ENCODE data around the gene MITF.

Gene MITF

DNA sequence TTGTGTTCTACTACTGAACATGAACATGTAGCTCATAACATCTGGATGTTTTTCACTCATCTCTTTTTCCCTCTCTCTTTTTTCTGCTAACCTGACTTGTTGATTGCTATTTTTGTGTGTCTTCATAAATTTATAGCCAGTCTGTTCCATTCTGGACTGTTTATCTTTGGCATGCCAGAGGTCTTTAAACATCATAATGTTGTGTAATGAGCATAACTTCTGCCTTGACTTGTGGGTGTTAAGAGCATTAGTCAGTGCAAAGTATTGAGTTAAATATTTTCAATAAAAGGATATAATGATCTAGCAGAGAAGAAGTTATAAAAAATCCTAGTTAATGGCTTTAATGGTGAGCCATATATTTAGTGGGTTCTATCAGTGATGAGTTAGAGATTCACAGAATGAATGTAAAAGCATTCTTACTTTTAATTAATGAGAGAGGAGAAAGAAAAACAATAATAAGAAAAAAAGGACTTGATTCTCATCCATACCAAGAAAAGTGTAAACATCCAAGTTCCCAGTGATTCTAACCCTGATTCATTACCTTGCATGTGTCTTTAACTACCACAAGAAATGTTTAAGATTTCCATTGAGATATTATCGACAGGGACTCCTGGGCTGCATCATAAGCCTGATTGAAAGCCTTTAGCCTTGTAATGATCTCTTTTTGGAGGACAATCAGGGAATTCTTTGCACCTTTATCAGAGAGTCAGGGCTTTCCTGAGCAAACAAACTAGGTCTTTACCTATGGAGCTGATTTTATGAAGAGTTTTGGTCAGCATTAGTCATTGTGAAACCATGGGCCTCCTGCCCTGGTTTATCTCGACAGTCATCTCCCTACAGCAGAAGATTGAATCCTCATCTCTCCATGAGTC is 22.9 kb downstream of the MITF start:
- no peak for DNase-seq (ENCODE audit: low read depth)

DNA sequence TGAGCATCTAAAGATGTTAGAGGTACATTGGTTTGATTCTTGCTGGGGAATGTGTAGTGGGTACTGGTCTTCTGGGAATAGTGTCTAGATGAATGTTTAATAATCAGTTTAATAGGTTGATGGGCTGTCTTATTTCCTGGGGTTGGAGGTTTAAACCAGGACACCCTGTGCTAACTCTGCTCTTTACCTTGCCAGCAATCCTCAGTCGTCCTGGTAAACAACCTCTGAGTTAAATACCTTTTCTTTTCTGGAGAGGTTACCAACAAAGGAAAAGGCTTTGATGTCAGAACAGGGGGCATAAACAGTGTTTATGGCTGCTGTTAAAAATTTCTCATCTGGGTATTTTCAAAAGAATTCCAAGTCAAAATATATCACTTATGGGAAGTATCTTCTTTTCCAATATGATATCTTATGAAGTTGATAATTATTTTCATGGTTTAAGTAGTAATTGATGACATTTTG is 23.5 kb downstream of the MITF start:
- DNase-seq (ENCODE audit: low read depth): no peak

DNA sequence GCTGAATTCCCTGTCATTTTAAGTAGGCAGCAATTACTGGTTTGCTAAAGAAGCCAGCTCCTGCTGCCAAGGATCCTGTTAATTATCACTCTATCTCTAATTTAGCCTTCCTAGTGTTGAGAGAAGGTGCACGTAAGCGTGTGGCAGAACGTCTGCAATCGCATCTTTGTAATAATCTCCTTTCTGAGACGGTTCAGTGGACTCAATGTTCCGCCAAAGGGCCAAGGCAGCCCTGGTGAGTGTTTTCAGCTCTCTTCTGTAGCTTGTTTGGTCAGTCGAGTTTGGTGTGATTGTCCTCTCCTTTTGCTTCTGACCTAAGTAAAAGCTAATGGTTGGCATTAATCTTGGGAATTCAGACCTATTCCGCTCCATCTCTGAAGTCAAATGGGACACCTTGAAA is 24.2 kb downstream of the MITF start:
- no peak for DNase-seq (ENCODE audit: low read depth)

DNA sequence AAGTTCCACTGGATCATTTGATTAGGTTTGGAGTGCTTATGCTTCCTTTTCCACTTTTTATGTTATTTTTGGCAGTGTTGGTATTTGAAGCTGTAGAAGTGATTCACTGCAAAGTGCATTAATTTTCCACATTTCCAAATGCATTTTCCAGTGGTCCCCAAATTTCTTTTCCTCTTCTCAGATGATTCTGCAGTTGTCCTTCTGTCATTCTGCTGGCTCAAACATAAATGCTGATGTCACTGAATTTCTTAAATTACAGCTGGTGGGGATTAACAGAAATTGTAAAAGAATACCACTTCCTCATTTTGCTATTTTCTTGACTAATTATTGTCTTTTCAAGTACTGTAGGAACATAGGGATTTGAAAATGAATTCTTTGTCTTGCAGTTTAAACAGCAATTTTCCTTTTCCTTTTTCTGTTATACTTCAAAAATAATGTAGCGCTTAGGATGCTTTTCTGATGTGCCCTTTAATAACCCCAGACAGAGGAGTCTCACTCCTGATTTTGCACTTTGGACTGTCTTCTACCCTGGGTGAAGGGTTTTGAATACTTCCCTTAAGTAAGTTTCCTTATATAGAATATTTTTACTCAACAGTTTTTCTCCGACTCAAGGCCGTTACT is 25.0 kb downstream of the MITF start:
- no peak for DNase-seq (ENCODE audit: low read depth)

DNA sequence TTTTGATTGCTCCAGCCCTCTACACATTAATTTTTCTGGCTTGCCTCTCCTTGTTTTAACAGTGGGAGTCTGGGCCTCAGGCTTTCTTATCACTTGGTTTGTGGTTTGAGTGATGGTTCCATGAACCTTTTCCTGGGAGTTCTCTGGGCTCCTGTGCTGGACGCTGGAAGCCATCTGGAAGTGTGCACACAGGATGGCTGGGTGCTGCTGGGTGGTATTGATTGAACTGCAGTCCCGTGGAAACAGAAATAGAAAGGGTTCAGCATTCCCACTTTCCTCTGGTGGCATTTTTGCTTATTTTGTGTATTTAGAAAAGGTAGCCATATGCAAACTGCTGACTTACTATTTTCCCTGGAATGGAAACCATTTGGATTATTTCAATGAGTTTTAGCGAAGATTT is 25.6 kb downstream of the MITF start:
- DNase-seq (ENCODE audit: low read depth): no peak

DNA sequence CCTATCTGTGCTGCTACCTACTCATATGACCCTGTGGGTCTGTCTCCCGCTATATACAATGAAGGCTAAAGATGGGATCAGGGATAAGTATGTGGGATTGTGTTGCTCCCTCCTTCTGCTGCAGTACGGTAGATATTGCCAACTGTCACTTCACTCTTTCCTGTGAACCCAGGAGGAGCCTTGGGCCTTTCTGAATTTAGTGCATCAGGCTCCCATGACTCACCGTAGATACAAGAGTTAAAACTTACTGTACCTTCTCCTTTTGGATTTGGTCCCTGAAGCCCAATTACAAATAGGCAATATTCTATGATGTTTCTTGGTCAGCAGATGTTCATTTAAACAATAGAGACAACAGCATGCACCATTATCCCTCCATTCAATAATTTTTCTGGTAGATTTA is 27.4 kb downstream of the MITF start:
- DNase-seq (ENCODE audit: low read depth): no peak

DNA sequence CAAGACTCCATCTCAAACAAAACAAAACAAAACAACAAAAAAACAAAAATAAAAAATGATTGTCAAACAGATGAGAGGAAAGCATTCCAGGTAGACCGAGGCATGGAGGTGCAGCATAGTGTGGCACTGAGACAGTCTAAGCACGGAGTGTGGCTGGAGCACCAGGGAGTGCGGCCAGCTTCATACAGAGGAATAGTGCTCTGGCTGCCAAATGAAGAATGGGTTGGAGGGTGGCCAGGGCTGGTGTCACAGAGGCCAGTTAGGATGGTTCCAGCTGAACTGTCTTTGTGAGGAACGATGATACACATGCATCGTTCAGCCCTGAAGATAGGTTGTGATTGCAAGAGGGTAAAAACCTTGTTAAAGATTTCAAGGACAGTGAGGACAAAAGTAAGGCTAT is 28.3 kb downstream of the MITF start:
- DNase-seq (ENCODE audit: low read depth): no peak

DNA sequence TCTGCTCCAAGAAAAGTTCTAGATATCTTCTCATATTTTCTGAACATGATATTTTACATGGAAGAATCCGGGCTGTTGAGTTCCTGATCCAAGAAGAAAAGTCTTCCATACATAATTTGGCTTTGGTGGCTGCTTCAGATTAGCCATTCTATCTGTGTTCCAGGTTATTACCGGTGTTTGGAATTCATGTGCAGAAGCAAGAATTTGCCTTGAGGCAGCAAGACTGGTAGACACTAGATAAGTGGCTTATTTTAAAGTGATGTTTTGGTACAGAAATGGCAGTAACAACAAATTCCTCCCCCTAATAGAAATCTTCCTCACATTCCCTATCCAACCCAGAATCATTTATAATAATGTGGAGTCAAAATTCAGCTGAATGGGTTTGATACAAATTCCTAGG is 29.2 kb downstream of the MITF start:
- DNase-seq (ENCODE audit: low read depth): no peak

DNA sequence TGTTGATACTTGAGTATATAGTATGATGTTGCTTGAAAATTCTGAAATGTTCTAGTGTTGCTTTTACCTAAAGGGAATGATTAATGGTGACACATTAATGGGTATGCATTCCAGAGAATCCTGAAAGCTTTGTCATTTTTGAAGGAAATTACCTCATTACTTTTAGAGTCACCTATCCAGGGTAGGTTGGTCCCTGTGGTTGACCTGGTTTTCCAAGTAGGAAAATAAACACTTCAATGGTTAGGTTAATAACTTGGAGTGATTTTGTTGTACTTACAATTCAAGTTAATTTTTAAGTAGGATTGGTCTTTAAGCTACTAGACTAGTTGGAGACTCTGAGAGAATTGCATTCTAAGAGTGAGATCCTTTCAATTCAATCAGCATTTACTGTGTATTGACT is 31.0 kb downstream of the MITF start:
- no peak for DNase-seq (ENCODE audit: low read depth)

DNA sequence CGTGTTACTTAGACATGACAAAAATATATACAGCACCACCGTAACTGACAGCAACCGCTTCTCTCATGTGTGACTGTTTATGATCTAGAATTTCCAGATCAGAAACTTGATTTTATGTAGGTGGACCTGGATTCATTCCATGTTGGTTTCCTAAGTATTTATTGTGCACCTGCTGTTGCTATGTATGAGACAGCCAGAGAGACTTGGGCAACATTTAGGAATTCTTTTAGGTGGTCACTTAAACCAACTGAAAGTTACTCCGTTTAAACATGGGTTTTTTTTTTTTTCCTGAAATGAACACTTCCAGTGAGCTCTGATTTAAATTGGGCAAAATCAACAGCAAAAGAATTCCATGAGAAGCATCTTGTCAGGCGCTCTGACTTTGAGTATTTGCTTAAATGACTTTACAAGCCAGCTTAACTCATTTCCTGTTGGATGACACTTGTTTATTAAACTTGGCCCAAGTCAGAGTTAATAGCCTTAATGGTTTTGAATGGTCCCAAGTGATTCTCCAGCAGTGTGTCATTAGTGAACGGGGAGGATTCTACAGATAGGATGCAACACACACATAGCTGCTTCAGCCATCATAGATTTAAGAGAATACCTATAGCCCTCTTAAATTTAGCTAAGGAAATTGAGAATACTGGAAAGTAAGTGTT is 31.8 kb downstream of the MITF start:
- no peak for DNase-seq (ENCODE audit: low read depth)

DNA sequence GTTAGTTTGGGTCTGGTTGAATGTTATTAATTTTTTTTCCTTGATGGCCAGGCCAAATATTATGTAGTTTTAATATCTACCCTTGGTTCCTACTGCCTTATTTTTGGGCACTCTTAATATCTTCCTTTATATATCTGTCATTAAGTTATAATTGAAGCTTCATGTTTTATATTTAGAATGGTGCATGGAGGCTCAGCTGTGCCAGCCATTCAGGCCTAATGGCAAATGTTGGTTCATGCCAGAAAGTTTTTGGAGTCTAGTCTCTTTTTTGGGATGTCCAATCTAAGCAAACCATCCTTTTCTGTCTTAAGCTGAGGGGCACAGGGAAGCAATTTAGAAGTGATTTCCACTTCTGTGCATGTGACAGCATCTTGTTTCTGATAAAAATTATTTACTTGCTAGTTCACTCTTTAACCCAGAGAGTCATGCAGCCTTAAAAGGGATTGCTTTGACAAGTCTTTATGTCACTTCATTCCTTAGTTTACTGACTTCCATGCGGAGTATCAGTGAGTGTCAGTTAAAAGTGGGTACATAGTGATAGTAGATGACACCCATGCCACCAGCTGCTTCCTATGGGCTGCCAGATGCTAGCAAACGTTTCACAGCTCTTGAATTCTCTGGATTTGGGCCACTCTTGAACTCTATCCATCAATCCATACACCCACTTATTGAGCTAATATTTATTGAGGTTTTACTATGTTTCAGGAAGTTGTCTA is 33.0 kb downstream of the MITF start:
- no peak for DNase-seq (ENCODE audit: low read depth)

DNA sequence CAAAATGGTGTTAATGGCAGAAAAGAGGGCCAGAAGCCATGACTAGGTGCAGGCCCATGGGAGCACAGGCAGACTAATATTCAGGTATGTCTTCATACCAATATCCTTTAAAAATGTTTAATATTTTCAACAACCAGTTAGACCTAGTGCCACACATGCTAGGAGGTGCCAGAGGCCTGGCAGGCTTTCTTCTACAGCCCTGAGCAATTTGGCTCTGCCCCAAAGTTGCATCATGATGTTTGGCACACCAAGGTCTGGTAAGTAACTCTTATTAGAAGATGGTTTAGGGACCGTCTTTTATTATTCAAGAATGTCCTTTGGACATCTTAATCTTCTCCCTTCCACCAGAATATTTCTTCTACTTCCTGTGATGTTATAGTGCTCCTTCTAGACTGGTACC is 34.8 kb downstream of the MITF start:
- no peak for DNase-seq (ENCODE audit: low read depth)

DNA sequence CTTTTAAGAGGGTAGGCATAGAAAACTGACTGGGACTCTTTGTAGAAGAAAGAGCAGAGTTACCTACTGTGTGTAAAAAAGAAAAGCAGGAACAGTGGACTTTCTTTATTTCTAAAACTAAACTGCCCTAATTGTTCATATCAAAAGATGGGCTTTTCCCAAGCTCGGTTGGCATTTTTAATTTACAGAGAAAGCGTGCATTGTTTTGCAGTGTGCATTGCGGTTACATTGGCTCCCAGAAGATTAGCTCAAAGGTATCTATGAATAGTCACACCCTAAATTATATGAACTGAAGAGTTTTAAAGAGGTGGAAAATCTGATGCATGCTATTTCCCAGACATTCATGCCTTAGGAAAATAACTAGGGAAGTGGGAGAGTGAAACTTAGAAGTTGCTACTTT is 36.5 kb downstream of the MITF start:
- no peak for DNase-seq (ENCODE audit: low read depth)

DNA sequence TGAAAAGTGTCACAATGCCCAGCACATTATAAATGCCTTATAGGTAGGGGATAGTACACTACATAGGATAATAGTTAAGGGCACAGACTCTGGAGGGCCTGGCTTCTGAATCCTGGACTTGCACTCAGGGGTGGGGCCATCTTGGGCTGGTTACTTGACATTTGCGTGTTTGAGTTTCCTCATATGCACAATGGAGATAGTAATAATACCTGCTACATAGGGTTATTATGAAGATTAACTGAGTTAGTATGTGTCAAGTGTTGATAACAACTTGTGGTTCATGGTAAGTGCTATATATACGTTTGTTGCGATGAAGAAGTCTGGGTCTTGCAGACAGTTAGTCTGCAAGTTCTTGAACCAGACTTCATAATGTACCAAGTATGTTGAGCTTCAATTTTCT is 37.0 kb downstream of the MITF start:
- no peak for DNase-seq (ENCODE audit: low read depth)

DNA sequence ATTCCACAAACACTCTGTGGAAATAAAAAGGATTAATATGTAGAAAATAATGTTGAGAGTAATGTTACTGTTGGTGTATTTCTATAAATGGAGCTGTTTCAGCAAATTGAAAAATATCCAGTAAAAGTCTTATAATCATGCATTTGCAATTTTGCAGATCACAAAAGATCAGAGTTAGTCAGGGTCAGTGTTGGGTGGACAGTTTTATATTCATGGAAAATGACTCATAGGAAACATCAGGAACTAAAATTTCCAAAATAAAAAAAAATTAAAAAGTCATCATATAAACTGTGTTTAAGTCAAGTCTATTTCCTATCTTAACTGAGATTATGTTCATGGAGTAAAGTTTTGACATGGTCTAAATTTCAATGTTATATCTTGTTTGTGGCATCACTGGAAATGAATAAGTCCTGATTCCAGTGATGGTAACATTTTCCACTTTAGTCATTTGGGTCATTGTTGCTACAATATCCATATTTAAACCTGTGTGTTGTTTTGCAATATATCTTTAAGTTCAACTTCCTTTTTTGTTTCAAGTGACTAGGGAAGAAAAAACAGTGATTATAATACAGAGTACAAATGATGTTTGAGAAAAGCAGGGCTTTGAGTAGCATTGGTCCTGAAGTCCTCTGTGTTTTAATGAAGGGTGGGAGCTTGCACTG is 37.8 kb downstream of the MITF start:
- no peak for DNase-seq (ENCODE audit: low read depth)

DNA sequence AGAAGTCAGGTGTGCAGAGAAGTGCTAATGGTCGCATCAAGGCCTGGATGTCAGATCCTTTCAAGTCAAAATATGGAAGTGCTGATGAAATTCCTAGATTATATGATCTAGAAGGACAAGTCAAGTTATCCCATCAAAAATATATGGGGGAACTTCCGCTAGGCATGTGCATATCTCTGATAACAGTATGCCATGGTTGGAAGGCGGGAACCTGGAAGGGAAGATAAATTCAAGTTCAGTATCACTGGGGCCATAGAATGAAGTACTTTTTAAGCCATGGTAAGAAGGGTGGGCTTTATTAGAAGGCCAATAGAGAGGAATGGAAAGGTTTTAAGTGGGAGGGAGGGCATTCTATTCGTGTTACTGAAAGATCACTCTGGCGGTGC is 38.3 kb downstream of the MITF start:
- DNase-seq (ENCODE audit: low read depth): no peak

DNA sequence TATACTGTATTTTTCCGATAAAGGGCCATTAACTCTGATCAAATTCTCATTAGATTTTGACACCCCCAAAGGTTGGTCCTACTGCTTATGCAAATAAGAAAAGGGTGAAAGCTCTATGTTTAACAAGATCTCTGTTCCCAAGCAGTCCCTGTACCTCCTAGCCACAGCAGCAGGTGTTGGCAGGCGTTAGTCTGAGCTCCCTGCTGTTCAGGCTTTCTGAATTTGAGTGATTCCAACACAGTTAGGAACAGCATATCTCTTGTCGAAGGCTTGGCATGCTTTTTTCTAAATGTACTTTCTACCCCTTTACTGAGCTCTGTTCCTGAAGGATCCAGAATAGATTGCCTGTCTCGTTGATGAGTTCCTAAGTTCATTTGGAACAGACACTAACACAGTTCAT is 42.3 kb downstream of the MITF start:
- DNase-seq (ENCODE audit: low read depth): no peak

DNA sequence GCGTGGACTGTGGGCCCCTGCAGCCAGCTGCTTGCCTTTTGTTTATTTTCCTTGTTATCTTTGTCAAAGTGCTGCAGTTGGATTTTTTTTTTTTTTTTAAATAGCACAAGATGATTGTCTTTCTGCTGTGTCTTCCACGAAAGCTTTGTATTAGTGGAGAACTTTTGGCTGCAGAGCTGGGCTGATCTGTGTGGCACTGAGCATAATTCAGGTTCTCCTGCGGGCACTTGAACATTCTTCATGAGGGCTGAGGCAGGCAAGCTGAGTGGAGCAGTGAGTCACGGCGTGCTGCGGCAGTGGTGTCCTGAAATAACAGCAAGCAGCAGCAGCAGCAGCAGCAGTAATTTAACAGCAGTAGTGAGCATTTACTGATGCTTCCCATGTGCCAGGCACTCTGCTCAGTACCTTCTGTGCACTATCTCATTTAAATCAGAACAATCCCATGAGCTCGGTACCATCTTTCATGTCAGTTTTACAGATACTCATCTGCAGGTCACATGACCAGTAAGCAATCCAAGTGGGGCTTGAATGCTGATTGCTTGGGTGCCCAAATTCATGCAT is 45.8 kb downstream of the MITF start:
- no peak for DNase-seq (ENCODE audit: low read depth)

DNA sequence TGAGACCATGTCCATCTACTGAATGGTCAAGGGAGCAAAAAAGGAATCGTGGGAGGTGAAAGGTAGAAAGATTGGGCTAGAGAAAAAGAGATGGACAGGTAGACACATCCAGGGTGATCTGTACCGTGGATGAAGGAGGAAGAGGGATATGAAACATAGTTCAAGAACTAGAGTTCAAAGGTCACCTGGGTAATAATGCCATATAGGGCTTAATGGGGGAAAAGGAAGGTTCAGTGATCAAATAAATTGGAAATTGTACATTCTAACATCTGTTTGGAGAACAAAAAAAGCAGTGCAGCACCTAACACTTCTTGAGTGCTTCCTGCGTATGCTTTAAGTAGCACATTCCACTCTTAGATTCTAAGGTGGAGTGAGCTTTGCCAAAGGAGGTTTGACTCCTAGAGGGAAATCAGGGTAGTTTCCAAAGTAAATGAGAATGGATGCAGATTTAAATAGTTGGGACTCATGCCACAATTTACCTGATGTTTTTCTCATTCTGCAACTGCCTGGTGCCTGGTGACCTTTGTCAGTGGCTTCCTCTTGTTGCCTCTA is 46.6 kb downstream of the MITF start:
- DNase-seq (ENCODE audit: low read depth): no peak

DNA sequence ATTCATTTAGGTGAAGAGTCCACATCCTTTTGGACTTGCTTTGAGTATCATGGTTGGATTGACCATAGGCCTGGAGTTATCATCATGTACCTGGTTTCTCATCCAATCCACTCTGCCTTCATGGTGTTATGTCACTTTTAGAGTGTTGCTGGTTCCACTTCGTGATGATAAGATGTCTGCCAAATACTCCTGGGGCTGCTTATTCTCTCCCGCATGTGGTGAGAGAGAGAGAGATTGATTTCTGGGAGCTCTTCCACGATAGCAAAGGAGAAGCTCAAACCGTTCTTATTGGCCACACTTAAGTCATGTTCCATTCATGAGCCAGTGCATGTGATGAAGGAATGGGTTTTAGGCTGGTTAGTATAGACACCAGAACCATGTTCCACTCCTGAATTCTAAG is 47.6 kb downstream of the MITF start:
- DNase-seq (ENCODE audit: low read depth): no peak

DNA sequence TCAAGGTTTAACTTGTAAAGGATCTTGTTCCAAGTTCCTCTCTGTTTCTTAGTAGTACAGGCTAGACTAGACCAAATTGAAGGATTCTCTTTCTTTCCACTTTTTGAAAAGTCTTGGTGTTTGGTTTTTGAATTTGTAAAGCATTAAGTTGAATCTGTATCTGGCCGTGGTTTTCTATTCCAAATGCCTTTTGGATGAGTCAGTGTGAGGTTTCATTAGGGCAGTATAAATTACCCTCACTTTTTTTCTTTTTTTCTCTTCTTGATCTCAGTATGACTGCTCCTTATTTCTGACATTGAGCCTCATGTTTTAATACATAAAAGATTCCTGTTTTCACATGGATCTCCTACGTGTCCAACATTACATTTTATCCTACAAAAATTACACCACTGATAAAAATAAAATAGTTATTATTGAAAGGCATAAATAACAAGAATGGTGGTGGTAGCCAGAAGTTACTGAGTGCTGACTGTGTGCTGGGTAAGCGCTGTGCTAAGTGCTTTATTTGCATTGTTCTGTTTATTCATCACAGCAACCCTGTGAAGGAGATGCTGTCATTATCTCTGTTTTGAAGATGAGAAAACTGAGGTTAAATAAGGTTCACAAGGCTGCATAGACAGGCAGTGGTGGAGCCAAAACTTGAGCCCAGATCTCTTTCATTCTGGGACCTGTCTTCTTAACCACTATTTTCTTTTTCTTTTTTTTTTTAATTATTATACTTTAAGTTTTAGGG is 48.3 kb downstream of the MITF start:
- no peak for DNase-seq (ENCODE audit: low read depth)

Data from activated T-cell treated with anti-CD3 and anti-CD28 coated beads for 1 hour (primary cell).